Measurements from ENCODE around the gene PGLYRP3.
A peak's percentile ranks its signal among the peaks of the same experiment; 100 is the strongest.

The PGLYRP3 gene

GRCh38 chr1:153271711-153272110 lies 41.0 kb downstream of the PGLYRP3 start:
- H3K4me3 ChIP-seq (ENCODE audit: low read length), result no peak overlapping the region
- no peak for TF ChIP-seq CTCF (IDR thresholded peaks at IDR 0.05; ENCODE audit: insufficient read depth, low read depth, low read length, missing control alignments)
- no peak for DNase-seq (ENCODE audit: low read depth)

- TF ChIP-seq CTCF (IDR thresholded peaks at IDR 0.05; ENCODE audit: insufficient read depth, low read depth, low read length, missing control alignments), result no peak
- H3K4me3 ChIP-seq (ENCODE audit: low read length), result no peak overlapping the region
- no peak for DNase-seq (ENCODE audit: low read depth)
Measured at GRCh38 chr1:153265457-153265856, 47.3 kb downstream of the PGLYRP3 start.

- H3K4me3 ChIP-seq (ENCODE audit: low read length), result no peak overlapping the region
- DNase-seq (ENCODE audit: low read depth), result no peak
- no peak for TF ChIP-seq CTCF (IDR thresholded peaks at IDR 0.05; ENCODE audit: insufficient read depth, low read depth, low read length, missing control alignments)
Measured at GRCh38 chr1:153262462-153263157, 50.1 kb downstream of the PGLYRP3 start.

GRCh38 chr1:153262070-153262366 lies 50.7 kb downstream of the PGLYRP3 start:
- no peak for DNase-seq (ENCODE audit: low read depth)
- H3K4me3 ChIP-seq (ENCODE audit: low read length), result no peak overlapping the region
- no peak for TF ChIP-seq CTCF (IDR thresholded peaks at IDR 0.05; ENCODE audit: insufficient read depth, low read depth, low read length, missing control alignments)

- DNase-seq (ENCODE audit: low read depth), result peak; percentile 15
- TF ChIP-seq CTCF (IDR thresholded peaks at IDR 0.05; ENCODE audit: insufficient read depth, low read depth, low read length, missing control alignments), result no peak
- no peak overlapping the region for H3K4me3 ChIP-seq (ENCODE audit: low read length)
Measured at GRCh38 chr1:153261281-153262069, 51.3 kb downstream of the PGLYRP3 start.

GRCh38 chr1:153260585-153261280 lies 52.0 kb downstream of the PGLYRP3 start:
- no peak for DNase-seq (ENCODE audit: low read depth)
- no peak overlapping the region for H3K4me3 ChIP-seq (ENCODE audit: low read length)
- TF ChIP-seq CTCF (IDR thresholded peaks at IDR 0.05; ENCODE audit: insufficient read depth, low read depth, low read length, missing control alignments), result no peak
